NB4 (cell line): ENCODE results near the gene FHIT.

Experiments used
- CTCF ChIP-seq: IDR thresholded peaks from one replicate; pipeline ENCODE4 v1.5.1; 2012; ENCODE audit warnings: low read depth, low read length
- MAX ChIP-seq: IDR thresholded peaks from 2 replicates; pipeline ENCODE4 v1.6.1; 2011; ENCODE audit warnings: low read depth, low read length
- POLR2A ChIP-seq: IDR thresholded peaks from 2 replicates; pipeline ENCODE4 v1.6.1; 2011; ENCODE audit warnings: mild to moderate bottlenecking; ENCODE audit not compliant: insufficient read length; ENCODE audit errors: extremely low read depth

DNA sequence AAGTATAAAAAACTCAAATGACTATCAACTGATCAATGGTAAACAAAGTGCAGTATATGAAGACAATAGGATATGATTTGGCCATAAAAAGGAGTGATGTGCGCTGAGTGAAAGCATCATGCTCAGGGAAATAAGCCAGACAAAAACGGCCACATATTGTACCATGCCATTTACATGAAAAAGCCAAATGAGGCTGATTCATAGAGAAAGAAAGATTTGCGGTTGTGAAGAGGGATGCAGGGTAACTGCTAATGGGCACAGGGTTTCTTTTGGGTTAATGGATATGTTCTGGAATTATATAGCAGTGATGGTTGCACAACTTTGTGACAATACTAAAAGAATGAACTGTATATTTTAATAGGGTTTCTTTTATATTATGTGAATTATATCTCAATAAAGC lies 1324.2 kb downstream of the FHIT start:
- no peak for TF ChIP-seq CTCF
- no peak for TF ChIP-seq POLR2A
- no peak for TF ChIP-seq MAX
